CD4-positive, alpha-beta memory T cell (primary cell): ENCODE results near the gene MADD. TPM values are rescaled to one million over a fixed set of nuclear protein-coding genes. Genes with fewer than 3 reads are reported as not detected.

Experiments
- CTCF ChIA-PET: fragments of 350-600 bp; sonication (Branson Sonifier 250); formaldehyde crosslinking; loops from one replicate; lab custom pipeline; 2021; ENCODE audit warnings: inconsistent platforms; ENCODE audit not compliant: partially characterized antibody; lab: Charles Lee
- POLR2A ChIA-PET: fragments of 350-600 bp; sonication (Branson Sonifier 250); formaldehyde crosslinking; loops from one replicate; lab custom pipeline; 2021; ENCODE audit not compliant: partially characterized antibody; lab: Charles Lee
- DNase-seq, 5 donors: peaks; one replicate each; pipeline versions ENCODE4 v3.0.0 to v3.0.0-alpha.2; 2020 to 2022; ENCODE audit warnings: mixed read lengths in 1 of 5
- H3K27ac ChIP-seq: one replicate; pipeline ENCODE4 v1.7.0; 2013; ENCODE audit warnings: low read depth, low read length
- H3K27me3 ChIP-seq: 2 replicates; pipeline ENCODE4 v1.7.0; 2013; ENCODE audit warnings: mild to moderate bottlenecking, low read length, moderate library complexity; ENCODE audit not compliant: insufficient read depth
- H3K36me3 ChIP-seq: 2 replicates; pipeline ENCODE4 v1.7.0; 2013; ENCODE audit warnings: mild to moderate bottlenecking, low read length, moderate library complexity; ENCODE audit not compliant: insufficient read depth
- H3K4me1 ChIP-seq: 2 replicates; pipeline ENCODE4 v1.7.0; 2013; ENCODE audit warnings: mild to moderate bottlenecking, low read length, moderate library complexity; ENCODE audit not compliant: insufficient read depth
- H3K4me3 ChIP-seq, 2 donors: one replicate each; pipeline ENCODE4 v1.7.0; 2013; ENCODE audit warnings: low read length in 2 of 2, mild to moderate bottlenecking in 1 of 2
- H3K9me3 ChIP-seq, 2 donors: one replicate each; pipeline ENCODE4 v1.7.0; 2013; ENCODE audit warnings: low read length in 2 of 2, control low read depth in 1 of 2; ENCODE audit not compliant: control insufficient read depth in 1 of 2
- H3K27ac Mint-ChIP-seq, 7 donors: one replicate each; pipeline ENCODE4 v1.8.0; 2020 to 2021; ENCODE audit warnings: mixed read lengths in 7 of 7, mild to moderate bottlenecking in 6 of 7, inconsistent platforms in 3 of 7, moderate library complexity in 3 of 7
- H3K27me3 Mint-ChIP-seq, 2 donors: one replicate each; pipeline ENCODE4 v1.8.0; 2020 to 2021; ENCODE audit warnings: mixed read lengths in 2 of 2
- H3K36me3 Mint-ChIP-seq, 2 donors: one replicate each; pipeline ENCODE4 v1.8.0; 2020 to 2021; ENCODE audit warnings: mixed read lengths in 2 of 2, inconsistent platforms in 1 of 2, mild to moderate bottlenecking in 1 of 2
- H3K4me1 Mint-ChIP-seq, 4 donors: one replicate each; pipeline ENCODE4 v1.8.0; 2020 to 2021; ENCODE audit warnings: mixed read lengths in 4 of 4, mild to moderate bottlenecking in 1 of 4
- H3K4me3 Mint-ChIP-seq, 8 donors: one replicate each; pipeline ENCODE4 v1.8.0; 2020 to 2021; ENCODE audit warnings: mixed read lengths in 8 of 8, mild to moderate bottlenecking in 7 of 8, moderate library complexity in 6 of 8, inconsistent platforms in 3 of 8
- H3K9me3 Mint-ChIP-seq, 8 donors: one replicate each; pipeline ENCODE4 v1.8.0; 2020 to 2021; ENCODE audit warnings: mixed read lengths in 8 of 8, mild to moderate bottlenecking in 5 of 8, inconsistent platforms in 3 of 8, moderate library complexity in 1 of 8
- intact Hi-C: fragments of 100-400 bp; cut with micrococcal nuclease; formaldehyde crosslinking; loops from one replicate; pipeline ENCODE4 v1.15.1; 2023
- polyA plus RNA-seq, 2 donors: library from polyadenylated mRNA; unstranded; fragments of 300-500 nt; fragmentation: Illumina TruSeq; gene quantifications; one replicate each; pipeline ENCODE4 v1.2.3, GENCODE V29; 2021
- total RNA-seq, 2 experiments: library from RNA; stranded (reverse); gene quantifications; one replicate each; pipeline ENCODE4 v1.2.3, GENCODE V29; 2021

MADD gene
- total and polyA plus RNA-seq, 4 experiments from 2014 or later = 19.3 to 119 (median 75.3) TPM

- POLR2A ChIA-PET = no interaction called here
- no peaks in the 10 kb centered on the region for H3K4me1 ChIP-seq
- DNase-seq = no peak
Observed at GRCh38 chr11:47329987-47330931, 60.3 kb downstream of the MADD start.

GRCh38 chr11:47331454-47332302 is 61.7 kb downstream of the MADD start:
- H3K27ac Mint-ChIP-seq = peak overlapping the region in 3 of 7 donors; percentile 27 to 50 (median 41)
- POLR2A ChIA-PET = no interaction called here
- peaks cover 12 to 39% of the 10 kb centered on the region in 2 donors for H3K36me3 Mint-ChIP-seq

More at GRCh38 chr11:47329987-47330931, 60.3 kb downstream of the MADD start:
- Mint-ChIP-seq H3K9me3 (no peaks in the 10 kb centered on the region), H3K36me3 (peaks cover 16 to 53% of the 10 kb centered on the region in 2 donors), H3K4me3 (peak overlapping the region in 1 of 8 donors; percentile 31), H3K4me1 (no peaks in the 10 kb centered on the region), H3K27me3 (no peaks in the 10 kb centered on the region), H3K27ac (peak overlapping the region in 1 of 7 donors; percentile 5)
- intact Hi-C loops = loop anchor here (10.0 kb wide), 1 partner anchor 125 kb away; no protein-coding TSS in a partner anchor
- Histone ChIP-seq H3K27ac (no peak overlapping the region), H3K4me3 (no peak overlapping the region), H3K9me3 (no peaks in the 10 kb centered on the region), H3K27me3 (no peaks in the 10 kb centered on the region), H3K36me3 (peaks cover 40% of the 10 kb centered on the region)
- CTCF ChIA-PET = interaction anchor here (0.9 to 1.3 kb wide), 3 partner anchors 81 to 82 kb away, joined by 3 to 5 read pairs (median 4); no protein-coding TSS in a partner anchor

DNA sequence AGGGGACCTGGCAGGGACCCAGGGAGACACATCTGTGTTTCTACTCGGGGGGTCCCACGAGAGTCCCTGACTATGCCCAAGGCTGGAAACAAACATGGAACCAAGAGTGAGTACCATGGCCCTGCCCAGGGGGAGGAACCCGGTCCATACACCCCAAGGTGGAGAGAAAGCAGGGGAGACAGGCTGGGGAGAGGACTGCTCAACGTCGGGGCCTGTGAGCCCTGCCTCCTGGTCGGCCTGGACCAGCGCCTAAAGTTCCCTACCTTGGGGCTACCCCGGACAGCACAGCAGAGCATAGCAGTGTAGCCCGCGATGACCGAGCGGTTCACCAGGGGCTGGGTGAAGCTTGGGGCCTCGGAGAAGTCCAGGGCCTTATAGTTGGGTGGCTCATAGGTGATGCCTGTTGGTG is 62.4 kb downstream of the MADD start:
- DNase-seq = peak in 1 of 5 donors; percentile 29
- Histone ChIP-seq H3K9me3 (no peaks in the 10 kb centered on the region), H3K27ac (no peak overlapping the region), H3K36me3 (peaks cover 20% of the 10 kb centered on the region), H3K27me3 (no peaks in the 10 kb centered on the region), H3K4me3 (no peak overlapping the region), H3K4me1 (no peaks in the 10 kb centered on the region)
- no peaks in the 10 kb centered on the region for H3K27me3 Mint-ChIP-seq
- no peak overlapping the region for H3K4me3 Mint-ChIP-seq
- intact Hi-C loops = no loop called here
- no peaks in the 10 kb centered on the region for H3K4me1 Mint-ChIP-seq
- H3K27ac Mint-ChIP-seq = no peak overlapping the region
- peaks cover 10 to 32% of the 10 kb centered on the region in 2 donors for H3K36me3 Mint-ChIP-seq
- H3K9me3 Mint-ChIP-seq = no peaks in the 10 kb centered on the region
- ChIA-PET POLR2A (no interaction called here), CTCF (no interaction called here)

More at GRCh38 chr11:47331454-47332302, 61.7 kb downstream of the MADD start:
- H3K9me3 ChIP-seq = no peaks in the 10 kb centered on the region
- Mint-ChIP-seq H3K9me3 (no peaks in the 10 kb centered on the region), H3K4me3 (no peak overlapping the region), H3K4me1 (no peaks in the 10 kb centered on the region), H3K27me3 (no peaks in the 10 kb centered on the region)
- peak in 1 of 5 donors; percentile 23 for DNase-seq
- H3K4me3 ChIP-seq = no peak overlapping the region
- intact Hi-C loops = no loop called here
- no peak overlapping the region for H3K27ac ChIP-seq
- CTCF ChIA-PET = interaction anchor here (1.3 kb wide), 1 partner anchor 79 kb away, joined by 4 read pairs; no protein-coding TSS in a partner anchor
- no peaks in the 10 kb centered on the region for H3K27me3 ChIP-seq
- peaks cover 26% of the 10 kb centered on the region for H3K36me3 ChIP-seq
- no peaks in the 10 kb centered on the region for H3K4me1 ChIP-seq

GRCh38 chr11:47332791-47333525 is 63.0 kb downstream of the MADD start:
- Histone ChIP-seq H3K9me3 (no peaks in the 10 kb centered on the region), H3K27ac (no peak overlapping the region), H3K4me1 (no peaks in the 10 kb centered on the region), H3K36me3 (peaks cover 13% of the 10 kb centered on the region), H3K4me3 (no peak overlapping the region), H3K27me3 (no peaks in the 10 kb centered on the region)
- DNase-seq = peak in 1 of 5 donors; percentile 24
- intact Hi-C loops = no loop called here
- no peaks in the 10 kb centered on the region for H3K4me1 Mint-ChIP-seq
- H3K27ac Mint-ChIP-seq = no peak overlapping the region
- H3K4me3 Mint-ChIP-seq = no peak overlapping the region
- ChIA-PET CTCF (no interaction called here), POLR2A (no interaction called here)
- H3K27me3 Mint-ChIP-seq = no peaks in the 10 kb centered on the region
- H3K36me3 Mint-ChIP-seq = peaks cover 10 to 26% of the 10 kb centered on the region in 2 donors
- no peaks in the 10 kb centered on the region for H3K9me3 Mint-ChIP-seq

GRCh38 chr11:47333526-47333845 is 63.6 kb downstream of the MADD start:
- POLR2A ChIA-PET = no interaction called here
- CTCF ChIA-PET = no interaction called here
- Mint-ChIP-seq H3K4me3 (no peak overlapping the region), H3K27ac (no peak overlapping the region), H3K9me3 (no peaks in the 10 kb centered on the region), H3K27me3 (no peaks in the 10 kb centered on the region), H3K36me3 (peaks cover 9 to 23% of the 10 kb centered on the region in 2 donors), H3K4me1 (no peaks in the 10 kb centered on the region)
- no peak overlapping the region for H3K4me3 ChIP-seq
- intact Hi-C loops = no loop called here
- H3K9me3 ChIP-seq = no peaks in the 10 kb centered on the region
- peaks cover 8% of the 10 kb centered on the region for H3K36me3 ChIP-seq
- DNase-seq = peak in 1 of 5 donors; percentile 30
- no peak overlapping the region for H3K27ac ChIP-seq
- H3K27me3 ChIP-seq = no peaks in the 10 kb centered on the region
- no peaks in the 10 kb centered on the region for H3K4me1 ChIP-seq

- no peaks in the 10 kb centered on the region for H3K9me3 ChIP-seq
- Mint-ChIP-seq H3K27ac (no peak overlapping the region), H3K36me3 (peaks cover 4 to 18% of the 10 kb centered on the region in 2 donors), H3K27me3 (no peaks in the 10 kb centered on the region), H3K4me3 (no peak overlapping the region), H3K4me1 (no peaks in the 10 kb centered on the region), H3K9me3 (no peaks in the 10 kb centered on the region)
- peaks cover 3% of the 10 kb centered on the region for H3K36me3 ChIP-seq
- H3K4me3 ChIP-seq = no peak overlapping the region
- CTCF ChIA-PET = no interaction called here
- peak in 1 of 5 donors; percentile 18 for DNase-seq
- no peak overlapping the region for H3K27ac ChIP-seq
- POLR2A ChIA-PET = no interaction called here
- no peaks in the 10 kb centered on the region for H3K27me3 ChIP-seq
- H3K4me1 ChIP-seq = no peaks in the 10 kb centered on the region
- intact Hi-C loops = no loop called here
Observed at GRCh38 chr11:47333886-47334443, 64.0 kb downstream of the MADD start.
